Parathyroid adenoma (tissue), 2 donors: Measurements from ENCODE around the gene CLCN5.
A peak's percentile ranks its signal among the peaks of the same experiment; 100 is the strongest.

Source experiments
- H2AFZ ChIP-seq: fragments of 300-600 bp; sonication (generic); one replicate; pipeline ENCODE4 v1.7.0; 2017; ENCODE audit warnings: antibody characterized with exemption, mild to moderate bottlenecking
- H3K27ac ChIP-seq: fragments of 300-600 bp; sonication (generic); one replicate; pipeline ENCODE4 v1.7.0; 2017
- H3K27me3 ChIP-seq: fragments of 300-600 bp; sonication (generic); one replicate; pipeline ENCODE4 v1.7.0; 2017; ENCODE audit warnings: low read length; ENCODE audit not compliant: control insufficient read depth, insufficient read depth
- H3K36me3 ChIP-seq: fragments of 300-600 bp; sonication (generic); one replicate; pipeline ENCODE4 v1.7.0; 2017; ENCODE audit warnings: low read length; ENCODE audit not compliant: control insufficient read depth, insufficient read depth
- H3K4me1 ChIP-seq: fragments of 300-600 bp; sonication (generic); one replicate; pipeline ENCODE4 v1.7.0; 2017; ENCODE audit warnings: control low read depth
- H3K4me2 ChIP-seq: fragments of 300-600 bp; sonication (generic); one replicate; pipeline ENCODE4 v1.7.0; 2017; ENCODE audit warnings: low read length
- H3K4me3 ChIP-seq: fragments of 300-600 bp; sonication (generic); one replicate; pipeline ENCODE4 v1.7.0; 2017; ENCODE audit warnings: low read depth, low read length
- H3K79me2 ChIP-seq: fragments of 300-600 bp; sonication (generic); one replicate; pipeline ENCODE4 v1.7.0; 2017; ENCODE audit warnings: control low read depth
- H3K9ac ChIP-seq: fragments of 300-600 bp; sonication (generic); one replicate; pipeline ENCODE4 v1.7.0; 2017; ENCODE audit warnings: mild to moderate bottlenecking
- H3K9me3 ChIP-seq: fragments of 300-600 bp; sonication (generic); one replicate; pipeline ENCODE4 v1.7.0; 2017; ENCODE audit warnings: low read length; ENCODE audit not compliant: control insufficient read depth
- CTCF ChIP-seq: fragments of 300-600 bp; sonication (generic); IDR thresholded peaks from one replicate; pipeline ENCODE4 v1.7.0; 2017; ENCODE audit warnings: antibody characterized with exemption, mild to moderate bottlenecking
- donor health status: primary hyperparathyroidism.

Gene CLCN5

GRCh38 chrX:49922291-49923241 lies at the start of gene CLCN5:
Gene CLCN5, plus strand, starts transcription at chrX:49922596. Its CDS starts 2,703 bp downstream, at chrX:49925299.
- Histone ChIP-seq H3K9ac (peak within 1 kb of the TSS; percentile 3), H3K27ac (peak within 1 kb of the TSS; percentile 43)
- no peak for TF ChIP-seq CTCF

GRCh38 chrX:49876750-49877149 lies 45.6 kb upstream of the CLCN5 start:
- Histone ChIP-seq H3K27ac (peak overlapping the region; percentile 11), H2AFZ (peak overlapping the region; percentile 39), H3K36me3 (no peaks in the 10 kb centered on the region)

More at GRCh38 chrX:49922291-49923241, at the start of gene CLCN5:
- Histone ChIP-seq H3K4me3 (peak within 1 kb of the TSS; percentile 68), H3K79me2 (no peaks in the 10 kb centered on the region), H3K36me3 (no peaks in the 10 kb centered on the region), H3K9me3 (no peaks in the 10 kb centered on the region), H3K4me1 (peaks cover 3% of the 10 kb centered on the region), H2AFZ (peak within 1 kb of the TSS; percentile 85), H3K27me3 (no peaks in the 10 kb centered on the region), H3K4me2 (peak within 1 kb of the TSS; percentile 77)

GRCh38 chrX:49877397-49878101 lies 44.8 kb upstream of the CLCN5 start:
- no peaks in the 10 kb centered on the region for H3K79me2 ChIP-seq
- peak overlapping the region; percentile 94 for H3K27ac ChIP-seq

More at GRCh38 chrX:49876750-49877149, 45.6 kb upstream of the CLCN5 start:
- no peak overlapping the region for H3K9ac ChIP-seq
- TF ChIP-seq CTCF, result peak; percentile 45
- H3K4me3 ChIP-seq, result no peak overlapping the region
- no peaks in the 10 kb centered on the region for H3K9me3 ChIP-seq
- H3K4me2 ChIP-seq, result no peak overlapping the region
- H3K27me3 ChIP-seq, result no peaks in the 10 kb centered on the region
- H3K79me2 ChIP-seq, result no peaks in the 10 kb centered on the region
- no peaks in the 10 kb centered on the region for H3K4me1 ChIP-seq

GRCh38 chrX:49878128-49878833 lies 44.1 kb upstream of the CLCN5 start:
- peak overlapping the region; percentile 62 for H3K4me3 ChIP-seq
- H3K27ac ChIP-seq, result peak overlapping the region; percentile 94
- peak overlapping the region; percentile 73 for H3K9ac ChIP-seq
- TF ChIP-seq CTCF, result no peak
- no peaks in the 10 kb centered on the region for H3K9me3 ChIP-seq
- peak overlapping the region; percentile 72 for H3K4me2 ChIP-seq
- H3K79me2 ChIP-seq, result no peaks in the 10 kb centered on the region
- no peaks in the 10 kb centered on the region for H3K4me1 ChIP-seq
- no peaks in the 10 kb centered on the region for H3K36me3 ChIP-seq
- H3K27me3 ChIP-seq, result no peaks in the 10 kb centered on the region
- H2AFZ ChIP-seq, result peak overlapping the region; percentile 91

More at GRCh38 chrX:49877397-49878101, 44.8 kb upstream of the CLCN5 start:
- no peak overlapping the region for H3K9ac ChIP-seq
- H3K9me3 ChIP-seq, result no peaks in the 10 kb centered on the region
- no peak overlapping the region for H3K4me2 ChIP-seq
- H3K36me3 ChIP-seq, result no peaks in the 10 kb centered on the region
- H2AFZ ChIP-seq, result peak overlapping the region; percentile 39
- H3K4me1 ChIP-seq, result no peaks in the 10 kb centered on the region
- no peaks in the 10 kb centered on the region for H3K27me3 ChIP-seq
- H3K4me3 ChIP-seq, result no peak overlapping the region
- no peak for TF ChIP-seq CTCF
